Vein endothelial cell (primary cell): ENCODE measurements around the gene TSPAN19. TPM values are rescaled to one million over a fixed set of nuclear protein-coding genes. Genes with fewer than 3 reads are reported as not detected.

ENCODE experiments used
- total RNA-seq: library from RNA; depleted of rRNA; stranded (reverse); fragments of >200 nt; gene quantifications from 2 replicates; pipeline ENCODE4 v1.2.3, GENCODE V29; 2012

Gene TSPAN19
- total RNA-seq = not detected in 2 replicates

DNA sequence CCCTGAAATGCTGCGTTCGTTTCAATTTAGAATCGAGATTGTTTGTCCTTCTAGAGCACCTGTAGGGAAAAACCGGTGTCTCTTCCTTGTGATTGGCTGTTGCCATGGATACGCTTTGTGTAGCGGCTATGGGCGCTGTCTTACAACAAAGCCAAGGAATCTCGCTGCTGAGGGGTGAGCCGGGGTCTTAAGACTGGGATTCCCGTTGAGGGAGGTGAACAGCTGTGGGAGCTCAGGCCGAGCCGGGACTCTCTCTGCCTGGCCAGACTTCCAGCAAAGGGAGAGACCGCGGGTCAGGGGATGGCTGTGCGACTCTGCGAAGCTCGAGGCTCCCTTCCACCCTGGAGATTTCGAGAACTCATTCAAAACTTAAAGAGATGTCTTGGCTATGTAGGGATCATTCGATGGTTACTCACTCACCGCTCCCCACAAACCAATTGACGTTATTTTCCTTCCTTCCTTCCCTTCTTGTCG lies at the start of gene TSPAN19, which contains the start of gene LRRIQ1:
Gene TSPAN19 (minus strand): TSS at position 44 of the 474 bp plus-strand sequence. CDS start 6,331 bp downstream, outside the sequence.
Gene LRRIQ1 (plus strand): TSS at position 118 of the 474 bp plus-strand sequence. CDS start 1,826 bp downstream, outside the sequence.

Other genes starting within 250 kb of the TSPAN19 start
- gene SLC6A15, start 123.5 kb downstream of the TSPAN19 start, total RNA-seq = 1.4 and 2.3 TPM in 2 replicates
- 0.33 and 0.86 TPM in 2 replicates for gene LRRIQ1, start 74 bp upstream of the TSPAN19 start, total RNA-seq
- gene ALX1, start 243.9 kb upstream of the TSPAN19 start, total RNA-seq = 0.65 and 0.67 TPM in 2 replicates